BE2C (cell line): ENCODE data around the gene PDE6A.

Experiments used
- DNase-seq: peaks from one replicate; pipeline ENCODE4 v3.0.0-alpha.2; 2020
- H3K27me3 ChIP-seq: fragments of 250-450 bp; sonication (Bioruptor Pico); 2 replicates; pipeline ENCODE4 v1.5.1; 2020; ENCODE audit warnings: mild to moderate bottlenecking
- H3K36me3 ChIP-seq: fragments of 250-450 bp; sonication (Bioruptor Pico); 2 replicates; pipeline ENCODE4 v1.5.1; 2020; ENCODE audit warnings: mild to moderate bottlenecking
- H3K4me1 ChIP-seq: fragments of 250-450 bp; sonication (Bioruptor Pico); 2 replicates; pipeline ENCODE4 v1.5.1; 2020
- H3K4me3 ChIP-seq: 2 replicates; pipeline ENCODE4 v1.5.1; 2011; ENCODE audit warnings: low read depth, low read length
- H3K9me3 ChIP-seq: fragments of 250-450 bp; sonication (Bioruptor Pico); 2 replicates; pipeline ENCODE4 v1.5.1; 2020
- TF ChIP-seq, protein P1 (sequence below): IDR thresholded peaks from 2 replicates; pipeline ENCODE4 v1.5.1; 2012; ENCODE audit warnings: mild to moderate bottlenecking, low read depth, low read length

PDE6A gene

GRCh38 chr5:149851211-149851610, 93.4 kb downstream of the PDE6A start:
- peaks cover 17% of the 10 kb centered on the region for H3K36me3 ChIP-seq
- TF ChIP-seq, protein P1, sequence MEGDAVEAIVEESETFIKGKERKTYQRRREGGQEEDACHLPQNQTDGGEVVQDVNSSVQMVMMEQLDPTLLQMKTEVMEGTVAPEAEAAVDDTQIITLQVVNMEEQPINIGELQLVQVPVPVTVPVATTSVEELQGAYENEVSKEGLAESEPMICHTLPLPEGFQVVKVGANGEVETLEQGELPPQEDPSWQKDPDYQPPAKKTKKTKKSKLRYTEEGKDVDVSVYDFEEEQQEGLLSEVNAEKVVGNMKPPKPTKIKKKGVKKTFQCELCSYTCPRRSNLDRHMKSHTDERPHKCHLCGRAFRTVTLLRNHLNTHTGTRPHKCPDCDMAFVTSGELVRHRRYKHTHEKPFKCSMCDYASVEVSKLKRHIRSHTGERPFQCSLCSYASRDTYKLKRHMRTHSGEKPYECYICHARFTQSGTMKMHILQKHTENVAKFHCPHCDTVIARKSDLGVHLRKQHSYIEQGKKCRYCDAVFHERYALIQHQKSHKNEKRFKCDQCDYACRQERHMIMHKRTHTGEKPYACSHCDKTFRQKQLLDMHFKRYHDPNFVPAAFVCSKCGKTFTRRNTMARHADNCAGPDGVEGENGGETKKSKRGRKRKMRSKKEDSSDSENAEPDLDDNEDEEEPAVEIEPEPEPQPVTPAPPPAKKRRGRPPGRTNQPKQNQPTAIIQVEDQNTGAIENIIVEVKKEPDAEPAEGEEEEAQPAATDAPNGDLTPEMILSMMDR, result no peak
- DNase-seq, result no peak
- no peaks in the 10 kb centered on the region for H3K27me3 ChIP-seq
- no peaks in the 10 kb centered on the region for H3K4me1 ChIP-seq
- no peaks in the 10 kb centered on the region for H3K9me3 ChIP-seq
- H3K4me3 ChIP-seq, result no peak overlapping the region

GRCh38 chr5:149849966-149850910, 94.4 kb downstream of the PDE6A start:
- Histone ChIP-seq H3K4me3 (no peak overlapping the region), H3K36me3 (peaks cover 26% of the 10 kb centered on the region), H3K27me3 (no peaks in the 10 kb centered on the region), H3K9me3 (no peaks in the 10 kb centered on the region), H3K4me1 (no peaks in the 10 kb centered on the region)
- no peak for DNase-seq
- TF ChIP-seq, protein P1, result no peak

DNA sequence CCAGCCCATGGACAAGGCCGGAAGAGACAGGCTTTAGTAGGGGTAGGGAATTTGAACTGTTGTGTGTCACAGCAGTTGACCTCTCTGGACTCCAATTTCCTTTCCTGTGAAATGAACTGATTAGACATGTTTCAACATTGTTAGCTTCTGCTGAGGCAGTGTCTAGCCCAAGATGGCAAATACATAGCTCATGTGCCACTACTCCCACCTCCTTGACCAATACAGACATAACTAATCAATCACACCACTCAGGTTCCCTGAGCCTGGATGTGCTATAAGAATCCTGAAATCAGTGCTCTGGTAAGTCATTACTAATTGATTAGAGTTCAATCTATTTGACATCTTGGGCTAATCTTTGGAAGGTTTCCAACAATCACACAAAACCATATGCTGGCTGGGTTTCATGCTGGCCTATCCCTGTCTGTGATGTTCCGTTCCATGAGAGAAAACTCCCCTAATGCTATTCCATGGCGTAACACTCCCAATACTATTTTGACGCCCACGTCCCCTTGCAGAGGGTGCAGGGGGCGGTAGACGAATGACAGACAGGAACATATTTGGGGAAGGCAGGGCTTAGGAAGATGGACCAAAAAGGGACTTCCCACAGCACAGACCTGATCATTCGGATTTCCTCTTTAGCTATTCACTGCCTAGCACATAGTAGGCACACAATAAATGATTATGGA, 95.2 kb downstream of the PDE6A start:
- Histone ChIP-seq H3K4me3 (no peak overlapping the region), H3K9me3 (no peaks in the 10 kb centered on the region), H3K4me1 (no peaks in the 10 kb centered on the region), H3K36me3 (peaks cover 29% of the 10 kb centered on the region), H3K27me3 (no peaks in the 10 kb centered on the region)
- TF ChIP-seq, protein P1, result no peak
- DNase-seq, result no peak

DNA sequence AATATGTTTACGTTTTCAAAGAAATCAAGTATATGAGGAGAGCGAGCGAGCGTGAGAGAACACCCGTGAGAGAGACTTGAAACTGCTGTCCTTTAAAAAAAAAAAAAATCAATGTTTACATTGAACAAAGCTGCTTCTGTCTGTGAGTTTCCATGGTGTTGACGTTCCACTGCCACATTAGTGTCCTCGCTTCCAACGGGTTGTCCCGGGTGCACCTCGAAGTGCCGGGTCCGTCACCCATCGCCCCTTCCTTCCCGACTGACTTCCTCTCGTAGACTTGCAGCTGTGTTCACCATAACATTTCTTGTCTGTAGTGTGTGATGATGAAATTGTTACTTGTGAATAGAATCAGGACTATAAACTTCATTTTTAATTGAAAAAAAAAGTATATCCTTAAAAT, 97.0 kb downstream of the PDE6A start:
- Histone ChIP-seq H3K9me3 (no peaks in the 10 kb centered on the region), H3K4me3 (no peak overlapping the region), H3K27me3 (no peaks in the 10 kb centered on the region), H3K4me1 (no peaks in the 10 kb centered on the region), H3K36me3 (peaks cover 35% of the 10 kb centered on the region)
- DNase-seq, result no peak
- TF ChIP-seq, protein P1, result no peak

- Histone ChIP-seq H3K36me3 (peaks cover 41% of the 10 kb centered on the region), H3K4me1 (no peaks in the 10 kb centered on the region), H3K4me3 (no peak overlapping the region), H3K27me3 (no peaks in the 10 kb centered on the region), H3K9me3 (no peaks in the 10 kb centered on the region)
- no peak for DNase-seq
- TF ChIP-seq, protein P1, result no peak
Measured at GRCh38 chr5:149846021-149846420, 98.6 kb downstream of the PDE6A start.

- TF ChIP-seq, protein P1, result no peak
- Histone ChIP-seq H3K27me3 (no peaks in the 10 kb centered on the region), H3K36me3 (peaks cover 43% of the 10 kb centered on the region)
Measured at GRCh38 chr5:149845601-149846000, 99.0 kb downstream of the PDE6A start.

More at GRCh38 chr5:149845601-149846000, 99.0 kb downstream of the PDE6A start:
- Histone ChIP-seq H3K4me1 (no peaks in the 10 kb centered on the region), H3K4me3 (no peak overlapping the region), H3K9me3 (no peaks in the 10 kb centered on the region)
- no peak for DNase-seq
